CD4-positive, alpha-beta T cell (primary cell): ENCODE data around the gene SASH1. TPM values are rescaled to one million over a fixed set of nuclear protein-coding genes. Genes with fewer than 3 reads are reported as not detected.

Experiments
- ATAC-seq: fragments of 200-7000 bp; cut with Tn5 transposase; one replicate; pipeline ENCODE4 v1.10.0; 2022; ENCODE audit warnings: mild to moderate bottlenecking; ENCODE audit not compliant: poor library complexity
- CTCF ChIA-PET: fragments of 350-600 bp; sonication (Branson Sonifier 250); formaldehyde crosslinking; loops from one replicate; lab custom pipeline; 2021; ENCODE audit warnings: antibody characterized with exemption, inconsistent platforms; lab: Charles Lee
- POLR2A ChIA-PET: fragments of 350-600 bp; sonication (Branson Sonifier 250); formaldehyde crosslinking; loops from one replicate; lab custom pipeline; 2021; ENCODE audit warnings: antibody characterized with exemption, inconsistent platforms; lab: Charles Lee
- DNase-seq, 14 experiments: peaks; one replicate each; pipeline ENCODE4 v3.0.0-alpha.2; 2013 to 2020; ENCODE audit warnings: mixed read lengths in 2 of 14
- H3K27ac ChIP-seq, 2 donors: one replicate each; pipeline versions ENCODE4 v1.5.1 to v1.7.0; 2013; ENCODE audit warnings: low read length in 2 of 2, low read depth in 1 of 2, mild to moderate bottlenecking in 1 of 2
- H3K27me3 ChIP-seq, 2 experiments: 1 replicate in 1 of 2; 2 replicates in 1 of 2; pipeline versions ENCODE4 v1.6.1 to v1.7.0; 2013; ENCODE audit warnings: low read length in 2 of 2, control low read depth in 1 of 2, mild to moderate bottlenecking in 1 of 2, moderate library complexity in 1 of 2; ENCODE audit not compliant: insufficient read depth in 2 of 2, control insufficient read depth in 1 of 2
- H3K36me3 ChIP-seq: one replicate; pipeline ENCODE4 v1.6.1; 2013; ENCODE audit warnings: low read length, control low read depth; ENCODE audit not compliant: insufficient read depth
- H3K4me1 ChIP-seq: one replicate; pipeline ENCODE4 v1.6.1; 2013; ENCODE audit warnings: low read length, control low read depth; ENCODE audit not compliant: insufficient read depth
- H3K4me3 ChIP-seq: one replicate; pipeline ENCODE4 v1.5.1; 2013; ENCODE audit warnings: mild to moderate bottlenecking, low read length, moderate library complexity
- H3K9me3 ChIP-seq, 2 experiments: 1 replicate in 1 of 2; 2 replicates in 1 of 2; pipeline versions ENCODE4 v1.6.1 to v1.7.0; 2013; ENCODE audit warnings: low read length in 2 of 2, mild to moderate bottlenecking in 2 of 2, control low read depth in 1 of 2, moderate library complexity in 1 of 2; ENCODE audit not compliant: control insufficient read depth in 1 of 2, insufficient read depth in 1 of 2
- H3K27ac Mint-ChIP-seq: one replicate; pipeline ENCODE4 v1.8.0; 2020; ENCODE audit warnings: mixed read lengths
- H3K27me3 Mint-ChIP-seq: one replicate; pipeline ENCODE4 v1.8.0; 2021; ENCODE audit warnings: mixed read lengths
- H3K36me3 Mint-ChIP-seq: one replicate; pipeline ENCODE4 v1.8.0; 2021; ENCODE audit warnings: low read depth, mixed read lengths
- H3K4me1 Mint-ChIP-seq: one replicate; pipeline ENCODE4 v1.8.0; 2021; ENCODE audit warnings: low read depth, mixed read lengths
- H3K4me3 Mint-ChIP-seq: one replicate; pipeline ENCODE4 v1.8.0; 2020; ENCODE audit warnings: mild to moderate bottlenecking, mixed read lengths
- H3K9me3 Mint-ChIP-seq: one replicate; pipeline ENCODE4 v1.8.0; 2020; ENCODE audit warnings: mixed read lengths
- intact Hi-C, 2 experiments: fragments of 100-400 bp; cut with DNase I in 1 of 2; cut with micrococcal nuclease in 1 of 2; formaldehyde crosslinking; loops; one replicate each; pipeline versions ENCODE4 v1.15.1 to v1.9.0; 2023 to 2025; cut with DNase I, micrococcal nuclease
- total RNA-seq, 174 experiments: library from RNA in 2 of 174; stranded (reverse) in 2 of 174; gene quantifications; one replicate each; pipeline ENCODE4 v1.2.3 and lab custom pipeline; 2021 to 2026
- TF ChIP-seq, protein P1 (sequence below): fragments of 200-600 bp; IDR thresholded peaks from one replicate; pipeline ENCODE4 v1.8.0; 2022; ENCODE audit warnings: antibody characterized with exemption, mild to moderate bottlenecking

Gene SASH1
- total RNA-seq, 2 experiments from 2014 or later, result 0.58 to 0.75 TPM

DNA sequence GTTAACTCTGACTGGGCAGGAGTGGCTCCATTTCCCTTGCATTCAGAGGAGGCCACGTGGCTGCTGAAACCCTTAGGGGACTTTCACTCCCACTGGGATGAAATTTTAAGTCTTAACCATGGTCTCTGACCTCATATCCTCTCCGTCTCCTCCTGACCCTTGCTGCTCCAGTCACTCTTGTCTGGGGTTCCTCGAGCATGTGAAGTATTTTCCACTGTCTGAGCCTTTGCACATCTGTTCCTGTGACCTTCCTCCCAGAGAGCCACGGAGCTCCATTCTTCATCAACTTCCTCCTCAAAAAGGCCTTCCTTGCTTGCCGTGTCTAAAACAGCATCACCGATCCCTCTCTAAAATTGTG, 251.2 kb downstream of the SASH1 start:
- no peak overlapping the region for H3K4me3 ChIP-seq
- H3K4me1 ChIP-seq, result no peaks in the 10 kb centered on the region
- Mint-ChIP-seq H3K36me3 (no peaks in the 10 kb centered on the region), H3K9me3 (peaks cover 4% of the 10 kb centered on the region), H3K27ac (no peak overlapping the region), H3K4me1 (no peaks in the 10 kb centered on the region), H3K4me3 (no peak overlapping the region), H3K27me3 (peaks cover 29% of the 10 kb centered on the region)
- H3K36me3 ChIP-seq, result no peaks in the 10 kb centered on the region
- CTCF ChIA-PET, result no interaction called here
- TF ChIP-seq, protein P1, sequence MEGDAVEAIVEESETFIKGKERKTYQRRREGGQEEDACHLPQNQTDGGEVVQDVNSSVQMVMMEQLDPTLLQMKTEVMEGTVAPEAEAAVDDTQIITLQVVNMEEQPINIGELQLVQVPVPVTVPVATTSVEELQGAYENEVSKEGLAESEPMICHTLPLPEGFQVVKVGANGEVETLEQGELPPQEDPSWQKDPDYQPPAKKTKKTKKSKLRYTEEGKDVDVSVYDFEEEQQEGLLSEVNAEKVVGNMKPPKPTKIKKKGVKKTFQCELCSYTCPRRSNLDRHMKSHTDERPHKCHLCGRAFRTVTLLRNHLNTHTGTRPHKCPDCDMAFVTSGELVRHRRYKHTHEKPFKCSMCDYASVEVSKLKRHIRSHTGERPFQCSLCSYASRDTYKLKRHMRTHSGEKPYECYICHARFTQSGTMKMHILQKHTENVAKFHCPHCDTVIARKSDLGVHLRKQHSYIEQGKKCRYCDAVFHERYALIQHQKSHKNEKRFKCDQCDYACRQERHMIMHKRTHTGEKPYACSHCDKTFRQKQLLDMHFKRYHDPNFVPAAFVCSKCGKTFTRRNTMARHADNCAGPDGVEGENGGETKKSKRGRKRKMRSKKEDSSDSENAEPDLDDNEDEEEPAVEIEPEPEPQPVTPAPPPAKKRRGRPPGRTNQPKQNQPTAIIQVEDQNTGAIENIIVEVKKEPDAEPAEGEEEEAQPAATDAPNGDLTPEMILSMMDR, result no peak
- DNase-seq, result no peak
- intact Hi-C loops, result no loop called here
- no peak for ATAC-seq
- H3K9me3 ChIP-seq, result peaks cover 0 to under 1% of the 10 kb centered on the region in 2 experiments
- POLR2A ChIA-PET, result no interaction called here
- H3K27me3 ChIP-seq, result peaks cover 0 to 8% of the 10 kb centered on the region in 2 experiments
- H3K27ac ChIP-seq, result no peak overlapping the region

DNA sequence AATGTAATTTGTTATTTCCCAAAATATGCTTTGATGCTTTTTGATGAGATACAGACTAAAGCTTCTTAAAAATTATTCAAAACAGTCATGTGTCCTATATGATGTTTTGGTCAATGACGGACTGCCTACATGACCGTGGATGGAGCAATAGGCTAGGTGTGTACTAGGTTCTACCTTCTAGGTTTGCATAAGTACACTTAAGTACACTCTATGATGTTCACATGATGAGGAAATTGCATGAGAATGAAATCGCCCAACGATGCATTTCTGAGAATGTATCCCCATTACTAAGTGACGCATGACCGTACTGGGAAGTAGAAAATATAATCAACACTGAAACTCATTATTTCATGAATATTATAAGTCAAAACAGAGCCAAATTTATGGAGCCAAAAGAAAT, 252.9 kb downstream of the SASH1 start:
- Histone ChIP-seq H3K27me3 (peaks cover 0 to 13% of the 10 kb centered on the region in 2 experiments), H3K9me3 (peaks cover 0 to 5% of the 10 kb centered on the region in 2 experiments), H3K4me3 (no peak overlapping the region), H3K4me1 (no peaks in the 10 kb centered on the region), H3K36me3 (no peaks in the 10 kb centered on the region), H3K27ac (no peak overlapping the region)
- no peak for ATAC-seq
- H3K4me1 Mint-ChIP-seq, result no peaks in the 10 kb centered on the region
- H3K27me3 Mint-ChIP-seq, result peaks cover 20% of the 10 kb centered on the region
- no peak overlapping the region for H3K27ac Mint-ChIP-seq
- H3K9me3 Mint-ChIP-seq, result no peaks in the 10 kb centered on the region
- no peaks in the 10 kb centered on the region for H3K36me3 Mint-ChIP-seq
- no peak overlapping the region for H3K4me3 Mint-ChIP-seq
- POLR2A ChIA-PET, result no interaction called here
- no peak for DNase-seq
- TF ChIP-seq, protein P1, result no peak
- CTCF ChIA-PET, result no interaction called here
- intact Hi-C loops, result no loop called here

DNA sequence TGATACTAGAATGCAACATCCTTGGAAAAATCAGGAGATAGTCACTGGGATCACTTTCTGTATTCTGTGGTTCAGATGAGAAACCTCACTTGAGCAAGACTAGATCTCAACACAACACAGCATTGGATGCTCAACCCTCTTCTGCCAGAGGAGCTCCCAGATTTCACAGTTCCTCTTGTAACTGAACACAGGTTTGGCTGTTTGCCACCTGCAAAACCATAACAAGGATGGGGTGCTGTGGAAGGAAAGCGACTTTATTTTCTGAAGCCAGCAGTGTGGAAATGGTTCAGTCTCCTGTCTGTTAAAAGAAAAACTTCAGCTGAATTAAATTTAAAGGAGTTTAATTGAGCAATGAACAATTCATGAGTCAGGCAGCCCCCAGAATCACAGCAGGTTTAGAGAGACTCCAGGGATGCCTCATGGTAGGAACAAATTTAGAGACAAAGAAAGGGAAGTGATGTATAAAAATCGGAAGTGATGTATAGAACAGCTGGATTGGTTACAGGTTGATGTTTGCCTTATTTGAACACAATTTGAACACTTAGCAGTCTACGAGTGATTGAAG, 254.3 kb downstream of the SASH1 start:
- Histone ChIP-seq H3K4me1 (no peaks in the 10 kb centered on the region), H3K36me3 (no peaks in the 10 kb centered on the region), H3K27me3 (peaks cover 0 to 13% of the 10 kb centered on the region in 2 experiments), H3K4me3 (no peak overlapping the region), H3K9me3 (peaks cover 0 to 5% of the 10 kb centered on the region in 2 experiments), H3K27ac (no peak overlapping the region)
- TF ChIP-seq, protein P1, result no peak
- ATAC-seq (no peak), DNase-seq (no peak)
- intact Hi-C loops, result no loop called here
- Mint-ChIP-seq H3K27me3 (peaks cover 26% of the 10 kb centered on the region), H3K9me3 (peaks cover 6% of the 10 kb centered on the region), H3K36me3 (no peaks in the 10 kb centered on the region), H3K4me3 (no peak overlapping the region), H3K27ac (no peak overlapping the region), H3K4me1 (no peaks in the 10 kb centered on the region)
- ChIA-PET POLR2A (no interaction called here), CTCF (no interaction called here)
